HG02759 (cell line): ENCODE results near the gene ADRM1.

Source experiments
- ATAC-seq: cut with Tn5 transposase; IDR thresholded peaks from one replicate; pipeline ENCODE4 v1.9.1; 2021; ENCODE audit warnings: mild to moderate bottlenecking, moderate library complexity; ENCODE audit not compliant: unreplicated experiment

Gene ADRM1

GRCh38 chr20:62353289-62354030 lies 50.7 kb downstream of the ADRM1 start:
- ATAC-seq = no peak

- ATAC-seq = no peak
Measured at GRCh38 chr20:62354031-62354808, 51.4 kb downstream of the ADRM1 start.

GRCh38 chr20:62354811-62355341 lies 52.1 kb downstream of the ADRM1 start:
- no peak for ATAC-seq

GRCh38 chr20:62355516-62355877 lies 52.7 kb downstream of the ADRM1 start:
- ATAC-seq = no peak

GRCh38 chr20:62355878-62356588 lies 53.2 kb downstream of the ADRM1 start:
- ATAC-seq = no peak

- no peak for ATAC-seq
Measured at GRCh38 chr20:62356589-62357186, 53.9 kb downstream of the ADRM1 start.

- ATAC-seq = no peak
Measured at GRCh38 chr20:62357187-62357667, 54.4 kb downstream of the ADRM1 start.

- ATAC-seq = no peak
Measured at GRCh38 chr20:62357681-62358080, 54.9 kb downstream of the ADRM1 start.
